ENCODE measurements around the gene LDB1. TPM values are rescaled to one million over a fixed set of nuclear protein-coding genes. Genes with fewer than 3 reads are reported as not detected.

LDB1 gene
- total RNA-seq, 1 experiment from 2014 or later, result 87.6 TPM

GRCh38 chr10:102140218-102140617 is 20.1 kb upstream of the LDB1 start:
- ChIA-PET POLR2A (no interaction called here), CTCF (interaction anchor here (0.5 kb wide), 1 partner anchor 1398 kb away, joined by 3 read pairs; no protein-coding TSS in a partner anchor)

GRCh38 chr10:102139281-102140110 is 19.3 kb upstream of the LDB1 start:
- Histone ChIP-seq H3K9me3 (ENCODE audit: control insufficient read depth, insufficient read depth, low read depth, low read length) (no peaks in the 10 kb centered on the region), H3K4me3 (ENCODE audit: low read depth in 2 of 2, low read length in 2 of 2) (no peak overlapping the region), H3K36me3 (ENCODE audit: control insufficient read depth, insufficient read depth, low read length) (peaks cover 27% of the 10 kb centered on the region), H3K27me3 (ENCODE audit: control insufficient read depth, insufficient read depth, low read length) (no peaks in the 10 kb centered on the region), H3K27ac (ENCODE audit: low read length) (no peak overlapping the region), H3K4me1 (ENCODE audit: control insufficient read depth, insufficient read depth, low read length) (peaks cover 23% of the 10 kb centered on the region)
- intact Hi-C loops (cut with micrococcal nuclease; ENCODE audit: unreplicated experiment), result no loop called here
- TF ChIP-seq CTCF (IDR thresholded peaks at IDR 0.05) (no peak), SIN3A (IDR thresholded peaks at IDR 0.05; ENCODE audit: borderline replicate concordance, insufficient read depth, low read depth, low read length) (no peak), REST (IDR thresholded peaks at IDR 0.05; ENCODE audit: insufficient read depth in 1 of 2, low read depth in 2 of 2, low read length in 1 of 2) (no peak), POLR2AphosphoS5 (IDR thresholded peaks at IDR 0.05; ENCODE audit: low read depth, low read length) (no peak)
- DNase-seq (ENCODE audit: low read depth, low spot score) (no peak), ATAC-seq (no peak)
- in situ Hi-C loops (cut with HindIII; ENCODE audit: low pct_unique_long_range_greater_than_20kb, low sequenced_read_pairs), result no loop called here
- POLR2A ChIA-PET, result no interaction called here
- BruUV-seq (replicated peaks), result no TSS peak
- CTCF ChIA-PET, result interaction anchor here (0.5 kb wide), 2 partner anchors 41 to 1399 kb away, joined by 3 to 5 read pairs; no protein-coding TSS in a partner anchor

More at GRCh38 chr10:102140218-102140617, 20.1 kb upstream of the LDB1 start:
- no TSS peak for BruUV-seq (replicated peaks)
- in situ Hi-C loops (cut with HindIII; ENCODE audit: low pct_unique_long_range_greater_than_20kb, low sequenced_read_pairs) (no loop called here), intact Hi-C loops (cut with micrococcal nuclease; ENCODE audit: unreplicated experiment) (no loop called here)
- Histone ChIP-seq H3K27me3 (ENCODE audit: control insufficient read depth, insufficient read depth, low read length) (no peaks in the 10 kb centered on the region), H3K4me3 (ENCODE audit: low read depth in 2 of 2, low read length in 2 of 2) (no peak overlapping the region), H3K9me3 (ENCODE audit: control insufficient read depth, insufficient read depth, low read depth, low read length) (no peaks in the 10 kb centered on the region), H3K36me3 (ENCODE audit: control insufficient read depth, insufficient read depth, low read length) (peaks cover 29% of the 10 kb centered on the region), H3K27ac (ENCODE audit: low read length) (no peak overlapping the region), H3K4me1 (ENCODE audit: control insufficient read depth, insufficient read depth, low read length) (peaks cover 16% of the 10 kb centered on the region)
- TF ChIP-seq TCF7L2 (IDR thresholded peaks at IDR 0.05; ENCODE audit: low read depth, low read length), result no peak
- no peak; the same call in 1 of the 2 replicates for TF ChIP-seq POLR2AphosphoS5 (IDR thresholded peaks at IDR 0.05; ENCODE audit: low read depth, low read length)
- no peak for TF ChIP-seq CTCF (IDR thresholded peaks at IDR 0.05)
- no peak for TF ChIP-seq SIN3A (IDR thresholded peaks at IDR 0.05; ENCODE audit: borderline replicate concordance, insufficient read depth, low read depth, low read length)
- TF ChIP-seq REST (IDR thresholded peaks at IDR 0.05; ENCODE audit: insufficient read depth in 1 of 2, low read depth in 2 of 2, low read length in 1 of 2), result no peak
- ATAC-seq (no peak), DNase-seq (ENCODE audit: low read depth, low spot score) (no peak)

Data from Panc1 (cell line).